Medulla oblongata (tissue), 1 donor: Measurements from ENCODE around the gene NPTXR.

Experiments
- DNase-seq: peaks from one replicate; pipeline ENCODE4 v3.0.0-alpha.2; 2015; ENCODE audit errors: extremely low spot score

Gene NPTXR

GRCh38 chr22:38796262-38796957 lies 47.4 kb downstream of the NPTXR start:
- no peak for DNase-seq

DNA sequence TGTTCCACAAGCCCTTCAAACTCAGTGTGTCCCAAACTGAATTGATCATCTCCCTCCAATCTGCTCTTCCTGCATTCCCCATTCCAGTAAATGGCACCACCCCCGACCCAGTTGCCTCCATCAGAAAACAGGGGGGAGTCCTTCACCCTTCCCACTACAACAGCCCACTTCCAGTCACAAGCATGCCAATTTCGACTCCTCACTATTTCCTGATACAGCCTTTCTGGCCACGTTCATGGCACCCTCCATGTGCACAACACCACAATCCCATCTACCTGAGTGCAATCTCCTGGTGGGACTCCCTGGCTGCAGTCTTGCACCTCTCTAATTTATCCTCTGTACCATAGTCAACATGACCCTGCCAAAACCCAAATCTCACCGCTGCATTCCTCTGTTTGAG lies 48.3 kb downstream of the NPTXR start:
- DNase-seq, result no peak

DNA sequence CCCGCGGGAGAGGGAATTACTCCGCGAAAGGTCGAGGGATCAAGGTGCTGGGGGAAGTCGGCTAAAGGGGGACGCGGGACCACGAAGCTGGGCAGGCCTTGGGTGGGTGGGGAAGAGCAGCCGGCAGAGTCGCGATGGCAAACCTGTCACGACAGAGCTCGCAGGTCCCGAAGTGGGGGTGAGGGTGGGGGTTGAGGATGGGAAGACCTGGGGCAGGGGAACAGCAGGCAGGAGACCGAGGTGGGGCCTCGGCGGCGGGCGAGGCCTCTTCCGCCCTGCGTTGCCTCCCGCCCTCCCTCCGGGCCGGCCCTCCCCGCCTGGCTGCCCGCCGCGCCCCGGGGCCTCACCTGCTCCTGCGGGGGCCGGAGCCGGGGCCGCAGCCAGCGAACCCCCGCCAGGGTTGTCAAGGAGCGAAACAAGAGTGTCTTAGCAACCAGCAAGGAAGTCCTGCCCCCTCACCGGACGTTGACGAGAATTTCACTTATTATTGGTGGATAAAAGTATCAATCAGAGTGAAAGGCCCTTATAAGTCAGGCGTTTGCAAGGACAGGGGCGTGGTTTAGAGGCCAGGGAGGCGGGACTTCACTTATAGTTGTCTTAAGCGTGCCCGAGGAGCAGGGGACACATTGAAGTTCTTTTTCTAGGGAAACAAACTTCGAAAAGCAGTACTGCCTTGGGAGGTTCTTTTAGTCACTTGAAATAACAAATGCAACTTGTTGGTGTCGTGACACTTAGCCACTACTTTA lies 49.9 kb downstream of the NPTXR start, which contains the start of gene DNAL4:
Gene DNAL4, minus strand, starts transcription at position 423 of the 746 bp plus-strand sequence. CDS start 11,412 bp downstream, outside the sequence.
- peak; percentile 99 for DNase-seq

DNA sequence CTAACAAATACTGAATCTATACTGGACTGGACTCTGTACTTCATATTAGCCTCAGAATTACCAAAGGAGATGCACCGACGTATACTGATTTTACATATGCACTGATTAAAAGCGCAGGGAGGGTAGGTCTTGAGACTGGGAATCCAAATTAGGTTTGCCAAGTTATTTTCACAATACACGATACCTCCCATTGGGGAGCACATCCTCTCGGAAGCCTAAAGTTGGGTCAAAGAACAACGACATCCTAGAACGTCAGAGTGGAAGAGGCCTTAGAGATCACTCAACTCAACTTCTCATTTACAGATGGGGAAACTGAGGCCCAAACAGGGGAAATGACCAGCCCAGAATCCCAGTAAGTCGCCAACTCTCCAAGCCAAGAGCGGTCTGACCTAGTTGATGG lies 50.5 kb downstream of the NPTXR start:
- no peak for DNase-seq

DNA sequence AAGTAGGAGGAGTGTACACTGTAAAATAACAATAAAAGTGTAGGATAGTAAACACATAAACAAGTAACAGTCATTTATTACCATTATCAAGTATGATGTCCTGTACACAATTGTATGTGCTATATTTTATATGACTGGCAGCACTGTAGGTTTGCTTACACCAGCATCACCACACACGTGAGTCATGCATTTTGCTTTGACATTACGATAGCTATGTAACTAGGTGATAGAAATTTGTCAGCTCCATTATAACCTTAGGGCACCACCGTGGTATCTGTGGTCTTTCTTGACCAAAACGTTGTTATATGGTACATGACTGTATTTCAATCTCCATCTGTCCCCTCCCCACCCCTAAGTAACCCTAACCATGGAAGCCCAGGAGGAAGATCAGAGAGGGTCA lies 51.0 kb downstream of the NPTXR start:
- no peak for DNase-seq

- no peak for DNase-seq
Measured at GRCh38 chr22:38789606-38790005, 54.2 kb downstream of the NPTXR start.

DNA sequence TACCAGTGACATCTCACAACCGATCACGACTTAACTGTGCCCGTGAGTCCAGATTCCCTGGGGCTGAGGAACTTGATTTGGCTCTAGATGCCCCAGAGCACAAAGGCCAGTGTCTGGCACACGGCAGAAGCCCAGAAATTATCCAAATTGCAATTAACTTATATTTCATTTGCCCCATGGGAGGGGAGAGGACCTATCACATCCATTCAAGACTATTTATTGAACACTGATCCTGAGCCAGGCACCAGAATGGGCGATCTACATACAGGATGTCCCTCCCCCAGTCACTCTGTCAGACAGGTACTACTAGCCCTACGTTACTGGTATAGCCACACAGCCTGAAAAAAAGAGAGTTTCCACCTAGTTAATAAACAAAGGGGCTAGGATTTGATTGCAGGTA lies 55.0 kb downstream of the NPTXR start:
- DNase-seq, result no peak

- DNase-seq, result peak; percentile 70
Measured at GRCh38 chr22:38788021-38788816, 55.6 kb downstream of the NPTXR start.

DNA sequence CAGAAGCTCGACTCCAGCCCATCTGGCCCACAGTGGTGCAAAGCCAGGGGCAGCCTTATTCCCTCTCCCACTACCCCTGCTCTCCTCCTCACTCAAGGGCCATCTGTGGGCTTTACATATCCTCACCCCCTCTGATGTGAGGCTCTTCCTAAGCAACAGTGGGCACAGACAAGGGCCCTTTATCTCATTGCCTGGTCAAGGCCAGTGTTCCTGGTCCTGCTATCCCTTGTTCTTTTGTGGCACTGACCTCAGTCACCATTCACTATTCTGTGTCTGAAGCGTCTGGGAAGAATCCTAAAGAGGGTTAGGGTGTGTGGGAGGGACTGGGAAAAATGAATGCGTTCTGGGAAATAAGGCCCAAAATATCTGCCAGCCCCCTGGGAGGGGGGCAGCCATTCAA lies 57.2 kb downstream of the NPTXR start:
- peak; percentile 55 for DNase-seq

- DNase-seq, result no peak
Measured at GRCh38 chr22:38784856-38785255, 59.0 kb downstream of the NPTXR start.

DNA sequence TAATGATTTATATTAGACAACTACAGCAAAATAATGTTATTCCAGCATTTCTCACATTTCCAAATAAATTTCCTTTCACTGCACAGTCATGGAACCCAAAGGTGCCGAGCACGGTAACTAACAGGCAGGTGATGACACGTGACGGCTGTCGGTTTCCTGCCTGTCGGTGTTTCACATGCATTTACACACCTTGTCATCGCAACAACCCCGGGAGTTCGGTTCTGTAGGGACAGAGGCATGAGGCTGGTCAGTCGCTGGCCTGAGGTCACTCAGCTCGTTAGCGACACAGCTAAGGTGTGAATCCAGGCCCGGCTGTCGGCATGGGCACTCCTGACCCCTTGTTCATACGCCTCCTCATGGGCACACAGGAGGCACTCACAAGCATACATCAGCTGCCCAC lies 59.8 kb downstream of the NPTXR start:
- DNase-seq, result no peak

DNA sequence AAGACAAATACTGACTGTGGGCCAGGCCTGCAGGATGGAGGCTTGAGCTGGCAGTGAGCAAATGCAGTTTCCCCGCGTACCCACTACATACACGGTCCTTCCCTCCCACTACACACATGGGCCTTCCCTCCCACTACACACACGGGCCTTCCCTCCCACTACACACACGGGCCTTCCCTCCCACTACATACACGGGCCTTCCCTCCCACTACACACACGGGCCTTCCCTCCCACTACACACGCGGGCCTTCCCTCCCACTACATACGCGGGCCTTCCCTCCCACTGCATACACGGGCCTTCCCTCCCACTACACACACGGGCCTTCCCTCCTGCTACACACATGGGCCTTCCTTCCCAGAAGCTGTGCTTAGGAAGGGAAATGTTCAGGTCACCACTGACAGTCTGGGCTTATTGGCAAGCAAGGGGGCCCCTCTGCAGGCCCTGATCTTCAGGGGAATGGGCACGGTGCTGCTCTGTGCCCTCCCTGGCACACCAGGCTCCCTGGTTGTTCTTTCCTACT lies 60.7 kb downstream of the NPTXR start:
- DNase-seq, result no peak

DNA sequence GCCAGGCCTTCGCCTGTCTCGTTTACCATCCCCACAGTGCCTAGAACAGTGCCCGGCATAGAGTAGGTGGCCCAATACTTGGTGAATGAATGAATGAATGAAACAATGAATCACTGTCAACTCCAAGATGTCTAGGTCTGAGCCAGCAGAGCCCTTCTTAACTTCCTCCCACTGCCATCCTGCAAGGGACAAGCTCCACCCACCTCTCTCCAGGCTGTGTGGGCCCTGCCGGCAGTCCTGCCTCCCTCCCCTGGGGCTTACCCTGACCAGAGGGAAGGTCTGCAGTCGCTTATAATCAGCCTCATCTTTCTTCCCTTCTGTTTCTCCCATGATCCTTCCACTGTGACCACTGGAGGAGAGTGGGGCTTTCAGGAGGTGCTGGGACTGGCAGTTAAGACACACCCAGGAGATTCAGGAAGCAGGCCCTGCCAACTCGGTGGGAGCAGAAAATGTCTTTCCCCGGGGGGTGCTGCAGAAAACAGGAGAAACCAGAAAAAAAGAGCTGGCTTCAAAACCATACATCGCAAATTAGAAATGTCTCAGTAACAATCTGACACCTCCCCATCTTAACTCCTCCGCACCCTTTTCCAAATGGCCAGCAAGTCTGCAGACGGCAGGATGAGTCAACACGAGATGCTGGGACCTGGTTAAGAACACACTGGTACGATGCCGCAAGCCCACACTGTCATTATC lies 61.3 kb downstream of the NPTXR start:
- no peak for DNase-seq

- peak; percentile 71 for DNase-seq
Measured at GRCh38 chr22:38781033-38781432, 62.8 kb downstream of the NPTXR start.

DNA sequence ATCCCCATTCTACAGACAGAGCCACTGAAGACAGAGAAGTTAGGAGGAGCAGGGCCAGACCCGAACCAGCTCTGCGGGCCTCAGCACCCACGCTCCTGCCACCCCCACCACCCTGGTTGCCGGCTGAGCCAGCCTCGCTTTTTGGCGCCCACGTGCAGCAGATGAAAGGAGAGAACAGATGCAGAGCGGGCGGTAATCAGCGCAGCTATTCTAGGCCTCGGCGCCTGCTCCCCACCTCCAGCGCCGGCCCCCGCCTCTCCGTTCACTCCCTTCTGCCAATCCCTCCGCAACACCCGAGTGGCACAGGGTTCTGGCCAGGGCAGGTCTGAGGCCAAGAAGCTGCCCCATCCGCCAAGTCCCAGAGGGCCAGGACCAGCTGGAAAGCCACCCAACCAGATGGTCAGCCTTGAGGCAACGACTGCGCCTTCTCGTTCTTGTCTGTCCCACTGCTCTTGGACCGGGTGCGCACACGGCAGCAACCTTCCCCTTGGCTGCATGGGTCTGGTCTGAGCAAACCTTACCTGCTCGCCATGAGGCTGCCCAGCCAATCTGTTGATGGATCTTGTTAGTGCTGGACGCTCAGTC lies 66.6 kb downstream of the NPTXR start:
- DNase-seq, result no peak

GRCh38 chr22:38776086-38776485 lies 67.7 kb downstream of the NPTXR start:
- no peak for DNase-seq

- no peak for DNase-seq
Measured at GRCh38 chr22:38775656-38776055, 68.2 kb downstream of the NPTXR start.

GRCh38 chr22:38774496-38775166 lies 69.2 kb downstream of the NPTXR start:
- no peak for DNase-seq

DNA sequence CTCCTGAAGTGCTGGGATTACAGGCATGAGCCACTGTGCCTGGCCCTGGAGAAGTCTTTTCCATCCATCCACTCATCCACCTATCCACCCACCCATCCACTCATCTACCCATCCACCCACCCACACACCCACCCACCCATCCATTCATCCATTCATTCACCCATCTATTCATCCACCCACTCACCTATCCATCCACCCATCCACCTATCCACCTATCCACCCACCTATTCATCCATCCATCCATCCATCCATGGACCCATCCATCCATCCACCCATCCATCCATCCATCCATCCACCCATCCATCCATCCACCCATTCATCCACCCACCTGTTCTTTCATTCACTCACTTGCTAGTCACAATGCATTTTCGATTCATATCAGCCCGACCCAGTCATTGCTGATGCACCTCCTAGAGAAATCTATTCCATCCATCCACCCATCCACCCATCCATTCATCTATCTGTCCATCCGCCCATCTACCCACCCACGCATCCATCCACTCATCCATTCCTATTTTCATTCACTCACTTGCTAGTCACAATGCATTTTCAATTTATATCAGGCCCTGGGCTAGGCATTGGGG lies 70.4 kb downstream of the NPTXR start:
- no peak for DNase-seq

DNA sequence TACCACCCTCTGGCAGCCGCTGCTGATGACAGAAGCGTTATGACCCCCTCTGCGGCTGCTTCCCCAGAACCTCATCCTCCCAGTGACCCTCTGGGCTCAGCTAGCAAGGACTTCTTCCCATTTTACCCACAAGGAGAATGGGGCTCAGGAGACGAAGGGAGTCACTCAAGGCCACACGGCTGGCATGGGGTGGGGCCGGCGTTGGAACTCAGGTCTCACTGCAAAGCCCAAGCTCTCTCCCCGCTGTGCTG lies 71.3 kb downstream of the NPTXR start:
- no peak for DNase-seq
